WTC11 (cell line): ENCODE measurements around the gene ZIC1. TPM values are rescaled to one million over a fixed set of nuclear protein-coding genes. Genes with fewer than 3 reads are reported as not detected.

Experiments used
- ATAC-seq: fragments of 200-7000 bp; cut with Tn5 transposase; 2 replicates; pipeline ENCODE4 v1.10.0; 2021; ENCODE audit warnings: mild to moderate bottlenecking, moderate library complexity
- CTCF ChIA-PET: fragments of 300-600 bp; sonication (Branson Sonifier 250); formaldehyde crosslinking; loops from one replicate; lab custom pipeline; 2021; ENCODE audit warnings: antibody characterized with exemption; lab: Charles Lee
- POLR2A ChIA-PET: fragments of 350-600 bp; sonication (Branson Sonifier 250); formaldehyde crosslinking; loops from one replicate; lab custom pipeline; 2021; ENCODE audit warnings: antibody characterized with exemption; lab: Charles Lee
- DNase-seq: peaks from one replicate; pipeline ENCODE4 v3.0.0; 2021; ENCODE audit warnings: low spot score
- H3K27ac Mint-ChIP-seq: 2 replicates; pipeline ENCODE4 v1.8.0; 2021; ENCODE audit warnings: mixed read lengths
- H3K27me3 Mint-ChIP-seq: 2 replicates; pipeline ENCODE4 v1.8.0; 2021; ENCODE audit warnings: low read depth, mild to moderate bottlenecking, moderate library complexity, mixed read lengths
- H3K36me3 Mint-ChIP-seq: 2 replicates; pipeline ENCODE4 v1.8.0; 2021; ENCODE audit warnings: mixed read lengths
- H3K4me1 Mint-ChIP-seq: 2 replicates; pipeline ENCODE4 v1.8.0; 2022; ENCODE audit warnings: mixed read lengths
- H3K4me3 Mint-ChIP-seq: 2 replicates; pipeline ENCODE4 v1.8.0; 2021; ENCODE audit warnings: mild to moderate bottlenecking, moderate library complexity, mixed read lengths
- H3K9me3 Mint-ChIP-seq: 2 replicates; pipeline ENCODE4 v1.8.0; 2021; ENCODE audit warnings: mixed read lengths
- CREM ChIP-seq: sonication (generic); formaldehyde crosslinking; IDR thresholded peaks from 2 replicates; pipeline ENCODE4 v1.8.1; 2022; ENCODE audit warnings: mild to moderate bottlenecking, missing genetic modification reagents, moderate library complexity
- ETV6 ChIP-seq: sonication (generic); formaldehyde crosslinking; IDR thresholded peaks from 2 replicates; pipeline ENCODE4 v1.8.1; 2022; ENCODE audit warnings: mild to moderate bottlenecking, missing genetic modification reagents
- FOXP1 ChIP-seq: sonication (generic); formaldehyde crosslinking; IDR thresholded peaks from 2 replicates; pipeline ENCODE4 v1.8.0; 2022; ENCODE audit warnings: missing genetic modification reagents, mild to moderate bottlenecking, moderate library complexity, borderline replicate concordance
- GTF2I ChIP-seq: fragments of 250-450 bp; sonication (Bioruptor Pico); conservative IDR thresholded peaks from 2 replicates; pipeline ENCODE4 v1.4.0; 2021; ENCODE audit warnings: mild to moderate bottlenecking
- JUN ChIP-seq: sonication (generic); formaldehyde crosslinking; IDR thresholded peaks from 2 replicates; pipeline ENCODE4 v1.8.0; 2023; ENCODE audit warnings: mild to moderate bottlenecking, missing genetic modification reagents
- MAX ChIP-seq: sonication (generic); formaldehyde crosslinking; IDR thresholded peaks from 2 replicates; pipeline ENCODE4 v1.8.0; 2022; ENCODE audit warnings: mild to moderate bottlenecking, missing genetic modification reagents
- SMAD3 ChIP-seq: sonication (generic); formaldehyde crosslinking; IDR thresholded peaks from 2 replicates; pipeline ENCODE4 v1.8.0; 2022; ENCODE audit warnings: missing genetic modification reagents, mild to moderate bottlenecking, borderline replicate concordance
- SMAD4 ChIP-seq: sonication (generic); formaldehyde crosslinking; IDR thresholded peaks from 2 replicates; pipeline ENCODE4 v1.8.0; 2022; ENCODE audit warnings: mild to moderate bottlenecking, missing genetic modification reagents
- ZNF219 ChIP-seq: sonication (generic); formaldehyde crosslinking; IDR thresholded peaks from 2 replicates; pipeline ENCODE4 v1.8.0; 2023; ENCODE audit warnings: missing genetic modification reagents, mild to moderate bottlenecking, borderline replicate concordance
- ZNF416 ChIP-seq: fragments of 250-450 bp; sonication (Bioruptor Pico); IDR thresholded peaks from 2 replicates; pipeline ENCODE4 v1.9.0; 2021; ENCODE audit warnings: mild to moderate bottlenecking, inconsistent platforms
- ZNF532 ChIP-seq: fragments of 250-450 bp; sonication (Bioruptor Pico); IDR thresholded peaks from 2 replicates; pipeline ENCODE4 v1.9.0; 2021; ENCODE audit warnings: mild to moderate bottlenecking, borderline replicate concordance
- ZNF671 ChIP-seq: fragments of 250-450 bp; sonication (Bioruptor Pico); IDR thresholded peaks from 2 replicates; pipeline ENCODE4 v1.8.0; 2021; ENCODE audit warnings: mild to moderate bottlenecking
- total RNA-seq: library from RNA; stranded (reverse); gene quantifications from 3 replicates; pipeline ENCODE4 v1.2.3, GENCODE V29; 2021
- TF ChIP-seq, protein P1 (sequence below): sonication (generic); formaldehyde crosslinking; IDR thresholded peaks from 2 replicates; pipeline ENCODE4 v1.8.0; 2023; ENCODE audit warnings: missing genetic modification reagents
- TF ChIP-seq, protein P2 (sequence below): sonication (generic); formaldehyde crosslinking; IDR thresholded peaks from 2 replicates; pipeline ENCODE4 v1.8.0; 2023; ENCODE audit warnings: missing genetic modification reagents, mild to moderate bottlenecking, borderline replicate concordance

Gene ZIC1
- total RNA-seq, 1 experiment from 2014 or later, result 59.7 TPM

- TF ChIP-seq ZNF532 (CRISPR knock-in tag), result no peak
Measured at GRCh38 chr3:147405231-147406027, 3.7 kb upstream of the ZIC1 start (continued).

- H3K27ac Mint-ChIP-seq, result no peak within 1 kb of the TSS
- H3K36me3 Mint-ChIP-seq, result peaks cover 3% of the 10 kb centered on the region; the same call in 1 of the 2 replicates
- ChIA-PET POLR2A (interaction anchor here (1.0 to 2.6 kb wide), 3 partner anchors 9 to 13 kb away, joined by 3 to 10 read pairs (median 6); no protein-coding TSS in a partner anchor), CTCF (interaction anchor here (1.2 to 4.3 kb wide), 7 partner anchors 9 to 45 kb away, joined by 3 to 25 read pairs (median 9); no protein-coding TSS in a partner anchor)
- TF ChIP-seq FOXP1 (no peak), JUN (CRISPR knock-in tag) (no peak), ZNF219 (CRISPR knock-in tag) (no peak), SMAD4 (CRISPR knock-in tag) (no peak), MAX (no peak), GTF2I (no peak), SMAD3 (CRISPR knock-in tag) (no peak)
- peaks cover 83% of the 10 kb centered on the region for H3K4me1 Mint-ChIP-seq
- peak within 1 kb of the TSS; percentile 91 for H3K4me3 Mint-ChIP-seq
- no peaks in the 10 kb centered on the region for H3K9me3 Mint-ChIP-seq
- no peak for DNase-seq
- H3K27me3 Mint-ChIP-seq, result peaks cover 100% of the 10 kb centered on the region
- ATAC-seq, result no peak
Measured at GRCh38 chr3:147406028-147406931, 2.9 kb upstream of the ZIC1 start, which contains the start of gene ZIC4. Gene ZIC4, minus strand, starts transcription at chr3:147406543. Its CDS starts 3,746 bp downstream, at chr3:147402797.

GRCh38 chr3:147407114-147407497 lies 2.1 kb upstream of the ZIC1 start:
- POLR2A ChIA-PET, result interaction anchor here (1.1 to 2.0 kb wide), 2 partner anchors 10 to 14 kb away, joined by 5 to 10 read pairs; no protein-coding TSS in a partner anchor
- H3K27ac Mint-ChIP-seq, result no peak overlapping the region
- peak overlapping the region; percentile 91 for H3K4me3 Mint-ChIP-seq

DNA sequence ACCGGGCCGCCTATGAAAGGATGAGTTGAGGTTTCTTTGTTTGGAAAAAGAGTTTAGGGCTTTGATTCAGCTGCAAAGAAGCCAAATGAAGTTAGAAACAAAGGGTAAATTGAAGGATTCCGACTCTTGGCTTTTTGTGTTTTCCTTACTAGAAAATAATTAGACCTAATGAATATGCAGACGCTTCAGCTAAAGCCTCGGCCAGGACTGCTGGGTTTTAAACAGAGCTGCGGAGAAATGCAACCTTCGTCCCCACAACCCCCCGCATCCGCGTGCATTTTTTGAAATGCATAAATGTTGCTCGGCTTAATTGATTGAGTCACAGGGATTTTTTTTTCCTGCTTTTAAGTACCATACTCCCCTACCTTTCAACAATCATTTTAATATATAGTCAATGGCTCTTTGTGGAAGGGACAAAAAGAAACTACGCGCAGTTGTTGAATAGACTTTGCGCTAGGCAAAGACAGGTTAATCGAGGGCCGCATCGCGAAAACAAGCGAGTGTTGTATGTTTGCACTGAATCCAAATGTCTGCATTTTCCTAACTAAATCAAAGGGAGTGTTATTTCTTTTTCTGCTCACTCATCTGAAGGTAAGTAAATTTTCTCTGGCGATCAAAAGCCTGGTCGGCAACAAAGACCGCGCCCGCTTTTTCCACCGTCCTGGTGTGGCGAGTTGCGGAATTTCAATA lies 1.5 kb upstream of the ZIC1 start:
- peak overlapping the region; percentile 91 for H3K4me3 Mint-ChIP-seq
- peaks cover 3% of the 10 kb centered on the region; the same call in 1 of the 2 replicates for H3K36me3 Mint-ChIP-seq
- peaks cover 100% of the 10 kb centered on the region for H3K27me3 Mint-ChIP-seq
- ATAC-seq, result no peak
- no peaks in the 10 kb centered on the region for H3K9me3 Mint-ChIP-seq
- CTCF ChIA-PET, result interaction anchor here (4.3 kb wide), 1 partner anchor 24 kb away, joined by 25 read pairs; no protein-coding TSS in a partner anchor
- peaks cover 81% of the 10 kb centered on the region for H3K4me1 Mint-ChIP-seq
- peak overlapping the region; percentile 89 for H3K27ac Mint-ChIP-seq
- DNase-seq, result no peak
- POLR2A ChIA-PET, result interaction anchor here (1.1 to 2.0 kb wide), 2 partner anchors 10 to 14 kb away, joined by 5 to 10 read pairs; no protein-coding TSS in a partner anchor
- TF ChIP-seq, protein P1, sequence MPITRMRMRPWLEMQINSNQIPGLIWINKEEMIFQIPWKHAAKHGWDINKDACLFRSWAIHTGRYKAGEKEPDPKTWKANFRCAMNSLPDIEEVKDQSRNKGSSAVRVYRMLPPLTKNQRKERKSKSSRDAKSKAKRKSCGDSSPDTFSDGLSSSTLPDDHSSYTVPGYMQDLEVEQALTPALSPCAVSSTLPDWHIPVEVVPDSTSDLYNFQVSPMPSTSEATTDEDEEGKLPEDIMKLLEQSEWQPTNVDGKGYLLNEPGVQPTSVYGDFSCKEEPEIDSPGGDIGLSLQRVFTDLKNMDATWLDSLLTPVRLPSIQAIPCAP (CRISPR knock-in tag), result no peak
- TF ChIP-seq MAX (no peak), SMAD3 (CRISPR knock-in tag) (no peak), ETV6 (CRISPR knock-in tag) (no peak)
- TF ChIP-seq, protein P2, sequence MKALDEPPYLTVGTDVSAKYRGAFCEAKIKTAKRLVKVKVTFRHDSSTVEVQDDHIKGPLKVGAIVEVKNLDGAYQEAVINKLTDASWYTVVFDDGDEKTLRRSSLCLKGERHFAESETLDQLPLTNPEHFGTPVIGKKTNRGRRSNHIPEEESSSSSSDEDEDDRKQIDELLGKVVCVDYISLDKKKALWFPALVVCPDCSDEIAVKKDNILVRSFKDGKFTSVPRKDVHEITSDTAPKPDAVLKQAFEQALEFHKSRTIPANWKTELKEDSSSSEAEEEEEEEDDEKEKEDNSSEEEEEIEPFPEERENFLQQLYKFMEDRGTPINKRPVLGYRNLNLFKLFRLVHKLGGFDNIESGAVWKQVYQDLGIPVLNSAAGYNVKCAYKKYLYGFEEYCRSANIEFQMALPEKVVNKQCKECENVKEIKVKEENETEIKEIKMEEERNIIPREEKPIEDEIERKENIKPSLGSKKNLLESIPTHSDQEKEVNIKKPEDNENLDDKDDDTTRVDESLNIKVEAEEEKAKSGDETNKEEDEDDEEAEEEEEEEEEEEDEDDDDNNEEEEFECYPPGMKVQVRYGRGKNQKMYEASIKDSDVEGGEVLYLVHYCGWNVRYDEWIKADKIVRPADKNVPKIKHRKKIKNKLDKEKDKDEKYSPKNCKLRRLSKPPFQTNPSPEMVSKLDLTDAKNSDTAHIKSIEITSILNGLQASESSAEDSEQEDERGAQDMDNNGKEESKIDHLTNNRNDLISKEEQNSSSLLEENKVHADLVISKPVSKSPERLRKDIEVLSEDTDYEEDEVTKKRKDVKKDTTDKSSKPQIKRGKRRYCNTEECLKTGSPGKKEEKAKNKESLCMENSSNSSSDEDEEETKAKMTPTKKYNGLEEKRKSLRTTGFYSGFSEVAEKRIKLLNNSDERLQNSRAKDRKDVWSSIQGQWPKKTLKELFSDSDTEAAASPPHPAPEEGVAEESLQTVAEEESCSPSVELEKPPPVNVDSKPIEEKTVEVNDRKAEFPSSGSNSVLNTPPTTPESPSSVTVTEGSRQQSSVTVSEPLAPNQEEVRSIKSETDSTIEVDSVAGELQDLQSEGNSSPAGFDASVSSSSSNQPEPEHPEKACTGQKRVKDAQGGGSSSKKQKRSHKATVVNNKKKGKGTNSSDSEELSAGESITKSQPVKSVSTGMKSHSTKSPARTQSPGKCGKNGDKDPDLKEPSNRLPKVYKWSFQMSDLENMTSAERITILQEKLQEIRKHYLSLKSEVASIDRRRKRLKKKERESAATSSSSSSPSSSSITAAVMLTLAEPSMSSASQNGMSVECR, result no peak

More at GRCh38 chr3:147407114-147407497, 2.1 kb upstream of the ZIC1 start:
- Mint-ChIP-seq H3K27me3 (peaks cover 100% of the 10 kb centered on the region), H3K36me3 (peaks cover 3% of the 10 kb centered on the region; the same call in 1 of the 2 replicates), H3K4me1 (peaks cover 82% of the 10 kb centered on the region), H3K9me3 (no peaks in the 10 kb centered on the region)
- TF ChIP-seq ZNF671 (no peak), ETV6 (CRISPR knock-in tag) (no peak), CREM (CRISPR knock-in tag) (no peak), ZNF416 (CRISPR knock-in tag) (no peak)
- DNase-seq (peak; percentile 41), ATAC-seq (no peak)
- CTCF ChIA-PET, result interaction anchor here (4.3 kb wide), 1 partner anchor 23 kb away, joined by 25 read pairs; no protein-coding TSS in a partner anchor
